ENCODE results near the gene TAF8. TPM values are rescaled to one million over a fixed set of nuclear protein-coding genes. Genes with fewer than 3 reads are reported as not detected.

TAF8 gene
- total RNA-seq, 4 donors from 2014 or later: 15.3 to 36.2 (median 21.8) TPM

DNA sequence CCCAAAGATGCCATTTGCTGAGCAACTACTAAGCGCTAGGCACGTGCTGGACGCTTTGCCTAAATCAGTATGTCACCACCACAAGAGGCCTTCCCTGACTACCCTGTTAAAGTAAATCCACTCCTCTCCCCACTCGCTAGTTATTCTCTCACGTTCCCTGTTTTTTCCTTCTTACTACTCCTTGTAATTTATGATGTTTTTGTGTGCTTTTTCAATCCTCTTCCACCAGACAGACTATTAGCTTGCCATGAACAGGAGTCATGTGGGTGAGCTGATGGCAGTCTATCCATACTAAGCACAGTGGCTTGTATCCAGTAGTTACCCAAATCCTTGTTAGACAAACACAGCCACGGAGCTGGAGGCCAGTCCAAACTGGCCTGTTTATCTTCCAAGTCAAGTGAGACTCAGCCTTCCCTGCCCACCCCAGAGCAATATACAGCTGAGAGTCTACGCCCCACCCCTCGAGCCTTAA, 50.9 kb downstream of the TAF8 start:
- Histone ChIP-seq H3K9me3 (no peaks in the 10 kb centered on the region), H3K27ac (peak overlapping the region; percentile 77 to 86 (median 84)), H3K36me3 (no peaks in the 10 kb centered on the region), H3K4me1 (peaks cover 37 to 62% (median 47%) of the 10 kb centered on the region in 4 donors), H3K27me3 (peaks cover 9% of the 10 kb centered on the region), H3K4me3 (no peak overlapping the region)
- intact Hi-C loops (cut with DNase I; ENCODE audit: low total_unique reads): no loop called here
- DNase-seq: peak; percentile 61
- 51 to 61% methylated on average over 5 to 8 of the region's 8 CpGs for WGBS, 2 donors (ENCODE audit: low coverage in 1 of 2)
- in situ Hi-C loops (cut with MboI; ENCODE audit: low pct_ligation_motif_present in 1 of 4, low pct_unique_long_range_greater_than_20kb in 1 of 4, low sequenced_read_pairs in 3 of 4): no loop called here
- TF ChIP-seq POLR2AphosphoS5 (IDR thresholded peaks at IDR 0.05): peak in 1 of 3 donors; percentile 34
- TF ChIP-seq, protein P1, sequence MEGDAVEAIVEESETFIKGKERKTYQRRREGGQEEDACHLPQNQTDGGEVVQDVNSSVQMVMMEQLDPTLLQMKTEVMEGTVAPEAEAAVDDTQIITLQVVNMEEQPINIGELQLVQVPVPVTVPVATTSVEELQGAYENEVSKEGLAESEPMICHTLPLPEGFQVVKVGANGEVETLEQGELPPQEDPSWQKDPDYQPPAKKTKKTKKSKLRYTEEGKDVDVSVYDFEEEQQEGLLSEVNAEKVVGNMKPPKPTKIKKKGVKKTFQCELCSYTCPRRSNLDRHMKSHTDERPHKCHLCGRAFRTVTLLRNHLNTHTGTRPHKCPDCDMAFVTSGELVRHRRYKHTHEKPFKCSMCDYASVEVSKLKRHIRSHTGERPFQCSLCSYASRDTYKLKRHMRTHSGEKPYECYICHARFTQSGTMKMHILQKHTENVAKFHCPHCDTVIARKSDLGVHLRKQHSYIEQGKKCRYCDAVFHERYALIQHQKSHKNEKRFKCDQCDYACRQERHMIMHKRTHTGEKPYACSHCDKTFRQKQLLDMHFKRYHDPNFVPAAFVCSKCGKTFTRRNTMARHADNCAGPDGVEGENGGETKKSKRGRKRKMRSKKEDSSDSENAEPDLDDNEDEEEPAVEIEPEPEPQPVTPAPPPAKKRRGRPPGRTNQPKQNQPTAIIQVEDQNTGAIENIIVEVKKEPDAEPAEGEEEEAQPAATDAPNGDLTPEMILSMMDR (IDR thresholded peaks at IDR 0.05): no peak

DNA sequence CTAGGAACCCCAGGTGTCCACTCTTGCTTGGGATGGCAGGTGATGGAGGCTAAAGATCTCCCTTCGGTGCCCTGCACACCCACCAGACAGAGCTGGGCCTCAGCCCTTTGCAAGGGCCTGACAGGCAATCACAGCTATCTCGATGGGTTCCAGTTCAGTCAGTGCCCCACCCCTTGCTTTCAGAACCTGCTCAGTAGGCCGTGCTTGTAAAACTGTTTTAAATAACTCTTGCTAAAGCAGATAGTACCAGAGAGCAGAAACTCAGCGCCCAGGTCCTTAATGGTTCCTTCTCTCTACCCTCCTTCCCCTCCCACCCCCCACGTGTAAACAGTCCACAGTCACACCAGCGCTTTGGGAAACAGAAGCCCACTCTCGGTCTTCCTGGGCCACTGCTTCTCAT, 52.9 kb downstream of the TAF8 start:
- Histone ChIP-seq H3K27me3 (peaks cover 9% of the 10 kb centered on the region), H3K4me1 (peaks cover 37 to 62% (median 47%) of the 10 kb centered on the region in 4 donors), H3K4me3 (no peak overlapping the region), H3K36me3 (no peaks in the 10 kb centered on the region), H3K9me3 (no peaks in the 10 kb centered on the region), H3K27ac (peak overlapping the region; percentile 23 to 65 (median 53))
- DNase-seq: peak; percentile 59
- intact Hi-C loops (cut with DNase I; ENCODE audit: low total_unique reads) (no loop called here), in situ Hi-C loops (cut with MboI; ENCODE audit: low pct_ligation_motif_present in 1 of 4, low pct_unique_long_range_greater_than_20kb in 1 of 4, low sequenced_read_pairs in 3 of 4) (no loop called here)
- no peak for TF ChIP-seq POLR2A (IDR thresholded peaks at IDR 0.05)
- TF ChIP-seq POLR2AphosphoS5 (IDR thresholded peaks at IDR 0.05): peak in 1 of 3 donors; percentile 17
- TF ChIP-seq EP300 (IDR thresholded peaks at IDR 0.05; ENCODE audit: low read depth): no peak
- TF ChIP-seq, protein P1 (IDR thresholded peaks at IDR 0.05): no peak
- WGBS, 2 donors (ENCODE audit: low coverage in 1 of 2): 55 to 60% methylated on average over 2 to 7 of the region's 7 CpGs

DNA sequence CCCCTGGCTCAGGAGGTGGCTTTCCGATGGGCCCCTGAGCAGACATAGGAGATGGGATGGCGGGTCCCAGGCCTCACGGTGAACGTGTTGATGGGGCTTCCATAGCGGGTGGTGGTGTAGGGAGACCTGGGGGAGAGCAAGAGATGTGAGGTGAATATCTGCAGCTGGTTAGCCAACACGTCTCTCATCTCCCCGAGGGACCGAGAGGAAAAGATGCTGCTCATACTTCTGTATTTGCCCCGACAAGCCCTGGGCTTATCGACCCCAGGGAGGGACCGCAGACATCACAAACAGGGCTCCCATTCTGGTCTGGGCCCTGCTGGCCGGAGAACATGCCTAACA, 53.4 kb downstream of the TAF8 start:
- Histone ChIP-seq H3K4me3 (peak overlapping the region in 1 of 4 donors; percentile 51), H3K27me3 (peaks cover 9% of the 10 kb centered on the region), H3K4me1 (peaks cover 32 to 57% (median 42%) of the 10 kb centered on the region in 4 donors), H3K9me3 (no peaks in the 10 kb centered on the region), H3K27ac (peak overlapping the region; percentile 23 to 65 (median 53)), H3K36me3 (no peaks in the 10 kb centered on the region)
- TF ChIP-seq POLR2AphosphoS5 (IDR thresholded peaks at IDR 0.05) (no peak), POLR2A (IDR thresholded peaks at IDR 0.05) (no peak), EP300 (IDR thresholded peaks at IDR 0.05; ENCODE audit: low read depth) (no peak)
- TF ChIP-seq, protein P1 (IDR thresholded peaks at IDR 0.05): no peak
- DNase-seq: no peak
- in situ Hi-C loops (cut with MboI; ENCODE audit: low pct_ligation_motif_present in 1 of 4, low pct_unique_long_range_greater_than_20kb in 1 of 4, low sequenced_read_pairs in 3 of 4) (no loop called here), intact Hi-C loops (cut with DNase I; ENCODE audit: low total_unique reads) (no loop called here)
- whole genome bisulfite sequencing, 2 donors (ENCODE audit: low coverage in 1 of 2): 73% methylated on average over 12 of the region's 12 CpGs; no CpG with 5 or more reads in 1 of the 2 donors

DNA sequence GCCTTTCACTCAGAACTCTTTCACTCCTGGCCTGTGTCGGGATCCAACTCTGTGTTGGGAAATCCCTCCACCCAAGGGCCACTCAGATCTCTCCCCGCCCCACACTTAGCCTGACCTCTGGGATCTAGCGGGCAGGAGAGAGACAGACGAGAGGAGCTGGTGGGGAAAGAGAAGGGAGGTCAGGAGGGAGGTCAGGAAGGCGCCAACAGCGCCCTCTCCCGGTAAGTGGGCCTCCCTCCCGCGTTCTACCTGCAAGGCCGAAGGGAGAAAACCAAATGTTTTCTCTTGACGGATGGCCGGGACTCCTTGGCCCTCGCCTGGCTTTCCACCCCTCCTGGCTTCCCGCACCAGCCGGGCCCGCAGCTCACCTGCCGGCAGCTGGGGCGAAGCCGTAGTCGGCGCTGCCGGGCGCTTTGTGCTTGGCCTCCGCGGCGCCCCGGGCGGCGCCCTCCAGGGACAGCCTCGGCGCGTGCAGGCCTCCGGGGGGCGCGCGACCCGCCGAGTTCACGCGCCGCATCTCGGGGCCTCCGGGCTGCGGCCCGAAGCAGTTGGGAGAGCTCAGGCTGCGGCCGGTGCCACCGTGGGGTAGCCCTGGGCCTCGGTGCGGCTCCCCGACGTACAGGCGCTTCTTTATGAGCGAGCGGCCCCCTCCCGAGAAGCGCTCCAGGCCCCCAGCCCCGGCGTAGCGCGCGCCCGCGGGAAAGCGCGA, 53.9 kb downstream of the TAF8 start:
- intact Hi-C loops (cut with DNase I; ENCODE audit: low total_unique reads): no loop called here
- Histone ChIP-seq H3K4me1 (peaks cover 28 to 51% (median 37%) of the 10 kb centered on the region in 4 donors), H3K27ac (peak overlapping the region; percentile 23 to 65 (median 53)), H3K36me3 (no peaks in the 10 kb centered on the region), H3K9me3 (no peaks in the 10 kb centered on the region), H3K27me3 (peaks cover 9% of the 10 kb centered on the region), H3K4me3 (peak overlapping the region; percentile 11 to 51 (median 34))
- WGBS, 2 donors (ENCODE audit: low coverage in 1 of 2): 44% methylated on average over 58 of the region's 66 CpGs; no CpG with 5 or more reads in 1 of the 2 donors
- TF ChIP-seq, protein P1 (IDR thresholded peaks at IDR 0.05): peak; percentile 49 to 59 (median 56)
- peak in 1 of 3 donors; percentile 35 for TF ChIP-seq POLR2AphosphoS5 (IDR thresholded peaks at IDR 0.05)
- TF ChIP-seq POLR2A (IDR thresholded peaks at IDR 0.05): no peak
- DNase-seq: peak; percentile 70
- in situ Hi-C loops (cut with MboI; ENCODE audit: low pct_ligation_motif_present in 1 of 4, low pct_unique_long_range_greater_than_20kb in 1 of 4, low sequenced_read_pairs in 3 of 4): no loop called here
